AG04449 (cell line): ENCODE results near the gene CELF3.
"Not testable (repeated sequence)": the region's sequence is repeated elsewhere in the genome, so short reads cannot be mapped to it uniquely, and the experiment has no call there.

Experiments
- CTCF ChIA-PET: fragments of 350-600 bp; formaldehyde crosslinking; extraction: SDS; loops from one replicate; lab custom pipeline; 2021; ENCODE audit warnings: antibody characterized with exemption; lab: Yijun Ruan, JAX
- POLR2A ChIA-PET: fragments of 400-600, 350-600 bp; formaldehyde crosslinking; extraction: SDS; loops from one replicate; lab custom pipeline; 2020; ENCODE audit warnings: antibody characterized with exemption, inconsistent platforms; lab: Yijun Ruan, JAX
- DNase-seq: peaks from one replicate; pipeline ENCODE4 v3.0.0-alpha.2; 2010; ENCODE audit warnings: low read depth, low spot score
- H3K4me3 ChIP-seq: 2 replicates; pipeline ENCODE4 v1.5.1; 2011; ENCODE audit warnings: low read depth, mild to moderate bottlenecking, control low read depth, low read length
- TF ChIP-seq, protein P1 (sequence below): IDR thresholded peaks from one replicate; pipeline ENCODE4 v1.5.1; 2011; ENCODE audit warnings: mild to moderate bottlenecking, moderate library complexity, low read length, control low read depth, inconsistent platforms; ENCODE audit not compliant: insufficient read depth; ENCODE audit errors: missing control alignments

Gene CELF3

DNA sequence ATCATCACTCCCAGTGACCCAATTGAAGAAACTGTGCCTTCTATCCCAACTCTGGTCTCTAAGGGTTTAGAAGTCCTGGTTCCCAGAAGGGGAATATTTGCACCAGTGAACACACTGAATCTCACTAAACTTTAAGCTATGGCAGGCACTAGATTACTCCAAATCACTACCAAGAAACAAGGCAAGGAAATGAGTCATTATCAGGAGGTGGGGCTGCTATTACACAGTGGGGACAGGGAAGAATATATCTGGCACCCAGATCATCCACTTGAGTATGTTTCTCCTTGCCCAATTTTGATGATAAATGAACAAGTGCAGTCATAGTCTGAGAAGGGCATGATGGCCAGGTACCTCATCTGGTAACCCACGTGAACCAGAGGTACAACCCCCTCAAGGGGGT, 39.7 kb upstream of the CELF3 start:
- H3K4me3 ChIP-seq: no peak overlapping the region
- no peak for DNase-seq
- TF ChIP-seq, protein P1, sequence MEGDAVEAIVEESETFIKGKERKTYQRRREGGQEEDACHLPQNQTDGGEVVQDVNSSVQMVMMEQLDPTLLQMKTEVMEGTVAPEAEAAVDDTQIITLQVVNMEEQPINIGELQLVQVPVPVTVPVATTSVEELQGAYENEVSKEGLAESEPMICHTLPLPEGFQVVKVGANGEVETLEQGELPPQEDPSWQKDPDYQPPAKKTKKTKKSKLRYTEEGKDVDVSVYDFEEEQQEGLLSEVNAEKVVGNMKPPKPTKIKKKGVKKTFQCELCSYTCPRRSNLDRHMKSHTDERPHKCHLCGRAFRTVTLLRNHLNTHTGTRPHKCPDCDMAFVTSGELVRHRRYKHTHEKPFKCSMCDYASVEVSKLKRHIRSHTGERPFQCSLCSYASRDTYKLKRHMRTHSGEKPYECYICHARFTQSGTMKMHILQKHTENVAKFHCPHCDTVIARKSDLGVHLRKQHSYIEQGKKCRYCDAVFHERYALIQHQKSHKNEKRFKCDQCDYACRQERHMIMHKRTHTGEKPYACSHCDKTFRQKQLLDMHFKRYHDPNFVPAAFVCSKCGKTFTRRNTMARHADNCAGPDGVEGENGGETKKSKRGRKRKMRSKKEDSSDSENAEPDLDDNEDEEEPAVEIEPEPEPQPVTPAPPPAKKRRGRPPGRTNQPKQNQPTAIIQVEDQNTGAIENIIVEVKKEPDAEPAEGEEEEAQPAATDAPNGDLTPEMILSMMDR: no peak
- CTCF ChIA-PET: interaction anchor here (1.4 to 1.5 kb wide), 2 partner anchors 21 to 245 kb away, joined by 3 to 4 read pairs; partner anchors contain the start of gene CGN
- POLR2A ChIA-PET: no interaction called here

DNA sequence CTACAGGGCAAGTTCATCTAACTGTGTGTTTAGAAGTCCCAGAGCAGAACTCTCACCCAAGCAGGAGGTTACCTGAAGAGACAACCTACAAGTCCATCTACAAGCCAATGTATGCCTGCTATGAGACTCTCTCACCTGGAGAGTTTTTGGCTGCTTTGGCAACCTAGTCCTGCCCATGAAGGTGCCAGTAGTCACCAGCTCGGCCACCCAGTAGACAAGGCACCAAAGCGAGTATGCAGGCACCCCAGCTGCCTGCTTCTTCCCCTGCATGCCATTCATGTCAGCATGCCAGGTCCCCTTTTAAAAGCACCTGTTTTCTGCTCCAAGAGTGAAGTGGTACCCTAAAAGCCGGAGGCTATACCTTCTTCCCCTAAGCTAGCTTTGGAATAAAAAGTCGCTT, 24.9 kb upstream of the CELF3 start:
- POLR2A ChIA-PET: no interaction called here
- CTCF ChIA-PET: interaction anchor here (2.8 kb wide), 1 partner anchor 7 kb away, joined by 20 read pairs; no protein-coding TSS in a partner anchor
- TF ChIP-seq, protein P1: no peak
- DNase-seq: no peak
- no peak overlapping the region for H3K4me3 ChIP-seq

DNA sequence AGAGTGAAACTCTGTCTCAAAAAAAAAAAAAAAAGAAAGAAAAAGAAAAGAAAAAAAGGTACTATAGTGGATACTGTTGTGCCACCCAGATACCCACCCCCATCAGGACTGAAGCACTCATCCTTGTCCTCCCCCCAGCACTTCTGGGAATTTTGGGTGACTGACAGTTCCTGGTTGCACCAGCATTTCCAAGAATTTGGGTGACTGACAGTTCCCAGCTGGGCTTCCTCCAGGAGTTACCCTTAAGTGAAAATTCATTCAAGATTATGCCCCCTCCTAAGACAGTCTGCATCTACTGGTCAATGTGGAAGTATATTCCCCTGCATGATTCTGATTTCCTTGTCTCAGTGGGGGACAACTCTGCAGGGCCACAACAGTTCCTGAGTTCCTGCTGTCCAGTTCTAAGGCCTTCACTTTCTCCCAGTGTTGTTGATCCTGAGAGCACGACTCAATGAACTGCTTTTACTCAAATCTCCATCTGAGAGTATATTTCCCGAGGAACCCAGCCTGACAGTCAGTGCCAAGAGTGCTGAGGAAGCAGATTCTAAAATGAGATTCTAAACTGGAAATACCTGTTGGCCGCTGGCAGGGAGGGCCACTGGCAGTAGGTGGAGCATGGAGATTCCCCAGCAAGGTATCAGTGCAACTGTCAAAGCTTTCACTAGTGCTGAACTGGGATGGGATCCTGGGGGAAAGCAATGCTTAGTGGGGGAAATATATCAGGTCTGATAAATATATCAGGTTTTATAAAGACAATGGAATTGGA, 23.2 kb upstream of the CELF3 start:
- H3K4me3 ChIP-seq: no peak overlapping the region
- ChIA-PET POLR2A (no interaction called here), CTCF (interaction anchor here (0.7 to 2.4 kb wide), 3 partner anchors 47 to 372 kb away, joined by 4 to 10 read pairs (median 6); no protein-coding TSS in a partner anchor)
- no peak for DNase-seq
- TF ChIP-seq, protein P1: no peak

DNA sequence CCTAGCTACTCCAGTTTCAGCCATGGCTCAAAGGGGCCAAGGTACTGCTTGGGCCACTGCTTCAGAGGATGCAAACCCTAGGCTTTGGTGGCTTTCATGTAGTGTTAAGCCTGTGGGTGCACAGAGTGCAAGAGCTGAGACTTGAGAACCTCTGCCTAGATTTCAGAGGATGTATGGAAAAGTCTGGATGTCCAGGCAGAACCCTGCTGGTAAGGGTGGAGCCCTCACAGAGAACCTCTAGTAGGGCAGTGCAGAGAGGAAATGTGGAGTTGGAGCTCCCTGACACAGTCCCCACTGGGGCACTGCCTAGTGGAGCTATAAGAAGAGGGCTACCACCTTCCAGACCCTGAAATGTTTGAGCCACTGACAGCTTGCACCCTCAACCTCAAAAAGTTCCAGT, 20.9 kb upstream of the CELF3 start:
- TF ChIP-seq, protein P1: no peak
- DNase-seq: no peak
- POLR2A ChIA-PET: no interaction called here
- H3K4me3 ChIP-seq: no peak overlapping the region
- CTCF ChIA-PET: interaction anchor here (1.5 to 2.6 kb wide), 4 partner anchors 9 to 293 kb away, joined by 3 to 12 read pairs (median 8); no protein-coding TSS in a partner anchor

DNA sequence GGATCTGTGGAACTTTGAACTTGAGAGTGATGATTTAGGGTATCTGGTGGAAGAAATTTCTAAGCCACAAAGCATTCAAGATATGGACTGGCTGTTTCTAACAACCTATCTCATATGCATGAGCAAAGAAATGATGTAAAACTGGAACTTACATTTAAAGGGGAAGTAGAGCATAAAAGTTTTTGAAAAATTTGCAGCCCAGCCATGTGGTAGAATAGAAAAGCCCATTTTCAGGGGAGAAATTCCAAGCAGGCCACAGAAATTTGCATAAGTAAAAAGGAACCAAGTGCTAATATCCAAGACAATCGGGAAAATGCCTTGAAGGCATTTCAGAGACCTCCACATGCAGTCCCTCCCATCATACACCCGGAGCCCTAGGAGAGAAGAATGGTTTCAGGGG, 20.4 kb upstream of the CELF3 start:
- POLR2A ChIA-PET: no interaction called here
- H3K4me3 ChIP-seq: no peak overlapping the region
- CTCF ChIA-PET: interaction anchor here (2.4 to 2.6 kb wide), 3 partner anchors 8 to 292 kb away, joined by 6 to 12 read pairs (median 10); no protein-coding TSS in a partner anchor
- TF ChIP-seq, protein P1: no peak
- DNase-seq: no peak

DNA sequence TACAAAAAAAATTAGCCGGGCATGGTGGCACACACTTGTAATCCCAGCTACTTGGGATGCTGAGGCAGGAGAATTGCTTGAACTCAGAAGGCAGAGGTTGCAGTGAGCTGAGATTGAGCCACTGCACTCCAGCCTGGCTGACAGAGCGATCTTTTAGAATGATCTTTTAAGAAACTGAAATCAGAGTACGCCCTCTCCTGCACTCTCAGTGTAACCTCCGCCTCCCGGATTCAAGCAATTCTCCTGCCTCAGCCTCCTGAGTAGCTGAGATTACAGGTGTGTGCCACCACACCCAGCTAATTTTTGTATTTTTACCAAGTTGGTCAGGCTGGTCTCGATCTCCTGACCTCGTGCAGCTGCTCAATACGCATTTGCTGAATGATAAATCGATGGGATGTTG, 17.4 kb upstream of the CELF3 start:
- DNase-seq, H3K4me3 ChIP-seq, POLR2A ChIA-PET: not testable (repeated sequence)
- CTCF ChIA-PET: interaction anchor here (0.8 to 3.5 kb wide), 39 partner anchors 7 to 632 kb away, joined by 3 to 33 read pairs (median 4); partner anchors contain the start of gene RIIAD1
